GM18499 (cell line): ENCODE measurements around the gene SLC38A1.

Experiments used
- ATAC-seq: cut with Tn5 transposase; IDR thresholded peaks from one replicate; pipeline ENCODE4 v1.9.1; 2021; ENCODE audit warnings: moderate number of reproducible peaks; ENCODE audit not compliant: insufficient read depth, unreplicated experiment

Gene SLC38A1

DNA sequence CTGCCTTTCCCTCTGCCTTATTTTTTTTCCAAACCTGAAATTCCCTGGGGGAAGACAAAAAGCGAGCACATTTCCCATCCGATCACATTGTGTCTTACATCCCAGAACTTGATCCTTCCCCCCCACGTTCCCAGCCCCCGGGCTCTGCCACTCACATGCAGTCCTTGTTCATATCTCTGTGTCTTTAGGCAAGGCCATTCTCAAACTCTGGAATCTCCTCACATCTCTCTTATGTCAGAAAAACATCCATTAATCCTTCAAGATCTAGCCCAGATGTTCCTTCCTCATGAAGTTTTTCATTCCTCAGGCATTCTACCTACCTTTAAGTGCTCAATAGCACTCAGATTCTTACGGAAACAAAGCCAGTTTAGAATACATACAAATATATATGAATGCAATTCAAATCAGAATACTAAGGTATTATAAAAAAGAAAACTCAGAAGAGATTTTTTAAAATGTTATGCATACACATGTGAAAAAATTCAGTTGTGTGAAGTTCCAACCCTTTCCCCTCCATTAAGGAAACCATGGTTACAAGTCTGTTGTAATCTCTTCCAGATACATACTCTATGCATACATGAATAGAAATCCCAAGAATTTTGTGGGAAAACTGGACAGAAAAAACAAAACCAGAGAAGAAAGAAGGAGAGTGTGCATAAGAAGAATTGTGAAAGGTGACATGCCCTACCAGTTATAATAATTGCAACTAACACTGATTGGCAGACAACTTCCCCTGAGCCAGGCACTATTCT is 120.3 kb downstream of the SLC38A1 start:
- ATAC-seq, result no peak

DNA sequence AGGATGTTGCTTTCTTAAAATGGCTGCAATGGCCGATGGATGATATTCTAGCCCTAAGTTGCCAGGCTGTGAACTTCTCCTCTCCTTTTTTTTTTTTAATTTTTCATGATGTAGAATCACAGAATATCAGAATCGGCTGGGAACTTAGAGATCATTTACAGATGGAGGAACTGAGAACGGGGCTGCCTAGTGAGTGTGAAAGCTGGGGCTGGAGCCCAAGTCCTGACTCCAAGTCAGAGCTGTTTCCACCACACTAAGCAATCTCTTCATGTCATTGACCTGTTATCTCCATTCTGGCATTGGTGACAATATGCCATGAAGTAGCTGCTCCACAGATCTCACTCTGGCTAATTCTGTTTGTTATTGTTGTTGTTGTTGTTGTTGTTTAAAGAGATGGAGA is 121.7 kb downstream of the SLC38A1 start:
- no peak for ATAC-seq

GRCh38 chr12:46145881-46146280 is 123.0 kb downstream of the SLC38A1 start:
- no peak for ATAC-seq

GRCh38 chr12:46144433-46144832 is 124.4 kb downstream of the SLC38A1 start:
- no peak for ATAC-seq

DNA sequence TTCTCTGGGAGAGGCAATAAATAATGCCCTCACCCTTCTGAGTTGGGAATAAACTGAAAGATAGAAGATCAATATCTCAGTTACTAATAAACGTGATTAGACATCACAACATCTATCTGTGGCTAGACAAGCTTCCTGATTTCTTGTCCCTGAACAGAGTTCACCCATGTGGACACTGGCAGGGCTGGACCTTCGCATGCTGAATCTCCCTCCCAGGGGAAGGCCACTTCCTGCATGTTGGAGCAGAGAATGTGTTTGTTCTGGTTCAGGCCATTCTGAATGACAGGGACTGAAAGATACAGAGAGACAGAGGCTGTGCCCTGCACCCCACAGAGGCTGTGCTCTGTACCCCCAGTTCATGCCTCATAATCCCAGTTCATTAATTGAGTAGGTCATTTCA is 132.6 kb downstream of the SLC38A1 start:
- no peak for ATAC-seq

DNA sequence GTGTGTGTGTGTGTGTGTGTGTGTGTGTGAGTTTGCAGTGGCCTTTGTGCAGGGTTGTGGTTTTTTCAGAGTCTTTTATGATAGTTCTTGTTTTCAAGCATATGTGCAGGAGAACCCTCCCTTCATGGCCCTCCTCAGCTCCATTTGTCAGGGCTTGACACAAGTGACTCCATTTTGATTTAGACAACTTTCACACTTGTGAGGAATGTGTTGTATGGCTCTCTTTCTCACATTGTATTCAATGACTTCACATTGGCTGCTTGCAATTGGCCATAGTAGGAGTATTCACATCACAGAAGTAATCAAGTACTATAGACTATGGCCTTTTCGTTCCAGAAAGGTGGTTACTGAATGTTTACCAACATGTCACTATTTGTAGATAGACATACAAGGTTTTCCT is 133.1 kb downstream of the SLC38A1 start:
- no peak for ATAC-seq

GRCh38 chr12:46134852-46135251 is 134.0 kb downstream of the SLC38A1 start:
- no peak for ATAC-seq

- ATAC-seq, result no peak
Measured at GRCh38 chr12:46134205-46134811, 134.5 kb downstream of the SLC38A1 start.

DNA sequence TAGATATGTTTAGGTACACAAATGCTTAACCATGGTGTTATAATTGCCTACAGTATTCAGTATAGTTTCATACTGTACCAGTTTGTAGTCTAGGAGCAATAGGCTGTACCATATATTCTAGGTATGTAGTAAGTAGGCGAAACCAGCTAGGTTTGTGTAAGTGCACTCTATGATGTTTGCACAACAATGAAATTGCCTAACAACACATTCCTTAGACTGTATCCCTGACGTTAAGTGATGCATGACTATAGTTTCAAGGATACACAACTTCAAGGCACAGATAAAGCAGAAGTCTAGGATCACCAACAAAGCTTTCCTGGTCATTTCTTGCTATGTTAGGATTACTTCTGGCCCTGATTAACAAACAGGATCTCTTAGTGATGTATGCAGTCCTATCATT is 135.1 kb downstream of the SLC38A1 start:
- ATAC-seq, result no peak
